CD4-positive, alpha-beta T cell treated with Interleukin-15 for 1 hour (primary cell): ENCODE results near the gene TRIOBP.
A peak's percentile ranks its signal among the peaks of the same experiment; 100 is the strongest.

ENCODE experiments used
- DNase-seq: peaks from one replicate; pipeline ENCODE4 v3.0.0-alpha.2; 2020

TRIOBP gene

GRCh38 chr22:37806409-37807333, 109.8 kb downstream of the TRIOBP start:
- DNase-seq, result no peak

DNA sequence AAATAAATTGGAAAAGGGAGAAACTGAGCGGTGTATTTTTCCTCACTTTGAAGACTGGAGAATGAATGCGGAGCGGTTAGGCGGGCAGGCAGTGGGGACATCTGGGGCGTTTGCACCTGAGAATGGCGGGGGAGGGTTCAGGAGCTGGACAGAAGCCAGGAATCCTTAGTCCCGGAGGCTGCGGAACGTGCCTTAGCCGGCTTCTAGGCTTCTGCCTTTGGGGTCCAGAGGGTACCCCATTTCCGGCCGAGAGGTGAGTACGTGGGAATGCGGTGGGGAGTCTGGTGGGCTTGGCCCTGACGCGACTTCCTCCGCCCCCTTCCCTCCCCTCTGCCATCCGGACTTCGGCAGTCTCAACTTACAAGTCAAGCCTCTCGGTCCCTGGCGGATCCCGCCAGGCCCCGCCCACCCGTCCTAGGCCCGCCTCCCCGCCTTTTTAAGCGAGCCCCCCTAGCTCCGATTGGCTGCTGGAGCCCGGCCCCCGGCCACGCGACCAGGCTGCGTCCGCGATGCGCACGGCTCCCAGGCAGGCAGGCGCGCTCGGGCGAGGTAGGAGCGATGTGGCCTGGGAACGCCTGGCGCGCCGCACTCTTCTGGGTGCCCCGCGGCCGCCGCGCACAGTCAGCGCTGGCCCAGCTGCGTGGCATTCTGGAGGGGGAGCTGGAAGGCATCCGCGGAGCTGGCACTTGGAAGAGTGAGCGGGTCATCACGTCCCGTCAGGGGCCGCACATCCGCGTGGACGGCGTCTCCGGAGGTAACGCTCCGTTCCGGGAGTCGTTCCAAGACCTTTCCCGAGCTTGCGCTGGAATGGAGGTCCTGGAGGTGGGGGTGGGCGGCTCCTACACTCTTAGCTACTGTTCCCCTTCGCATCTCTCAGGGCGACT, 110.8 kb downstream of the TRIOBP start, which contains the start of gene GCAT:
Gene GCAT (plus strand): TSS at position 525 of the 884 bp plus-strand sequence. CDS start 34 bp downstream, at position 559.
- peak; percentile 89 for DNase-seq

- DNase-seq, result no peak
Observed at GRCh38 chr22:37808294-37808657, 111.4 kb downstream of the TRIOBP start.

DNA sequence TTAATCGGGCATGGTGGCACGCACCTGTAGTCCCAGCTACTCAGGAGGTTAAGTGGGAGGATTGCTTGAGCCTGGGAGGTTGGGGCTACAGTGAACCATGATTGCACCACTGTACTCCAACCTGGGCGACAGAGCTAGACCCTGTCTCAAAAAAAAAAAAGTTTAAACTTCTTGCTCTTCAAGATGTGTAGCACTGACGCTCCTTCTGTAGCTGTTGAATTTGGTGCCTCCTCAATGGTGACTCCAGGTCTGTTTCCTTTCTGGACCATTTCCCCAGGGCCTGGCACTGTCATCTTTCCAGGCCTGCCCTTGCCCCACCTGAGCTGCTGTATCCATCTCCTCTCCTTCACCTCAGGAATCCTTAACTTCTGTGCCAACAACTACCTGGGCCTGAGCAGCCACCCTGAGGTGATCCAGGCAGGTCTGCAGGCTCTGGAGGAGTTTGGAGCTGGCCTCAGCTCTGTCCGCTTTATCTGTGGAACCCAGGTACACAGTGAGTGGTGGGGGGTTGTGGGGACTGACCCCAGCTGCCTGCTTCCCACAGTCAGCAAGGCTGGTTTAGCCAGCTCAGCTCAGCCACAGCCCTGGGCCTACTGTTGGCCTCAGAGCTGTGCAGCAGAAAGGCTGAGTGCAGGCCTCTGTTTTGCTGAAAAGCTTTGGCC, 113.0 kb downstream of the TRIOBP start:
- no peak for DNase-seq

DNA sequence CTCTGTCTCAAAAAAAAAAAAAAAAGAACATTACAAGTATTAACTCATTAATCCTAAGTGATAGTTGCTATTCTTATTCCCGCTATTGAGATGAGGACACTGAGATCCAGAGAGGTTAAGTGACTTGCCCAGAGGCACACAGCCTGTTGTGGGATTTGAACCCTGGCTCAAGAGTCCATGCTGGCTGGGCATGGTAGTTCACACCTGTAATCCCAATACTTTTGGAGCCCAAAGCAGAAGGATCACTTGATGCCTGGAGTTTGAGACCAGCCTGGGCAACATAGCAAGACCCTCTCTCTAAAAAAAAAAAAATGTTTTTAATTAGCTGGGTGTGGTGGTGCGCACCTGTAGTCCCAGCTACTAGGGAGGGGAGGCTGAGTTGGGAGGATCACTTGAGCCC, 115.0 kb downstream of the TRIOBP start:
- DNase-seq, result no peak

- no peak for DNase-seq
Observed at GRCh38 chr22:37812869-37813678, 116.2 kb downstream of the TRIOBP start.

- no peak for DNase-seq
Observed at GRCh38 chr22:37815593-37815992, 118.7 kb downstream of the TRIOBP start.

- no peak for DNase-seq
Observed at GRCh38 chr22:37816543-37817180, 119.8 kb downstream of the TRIOBP start.

DNA sequence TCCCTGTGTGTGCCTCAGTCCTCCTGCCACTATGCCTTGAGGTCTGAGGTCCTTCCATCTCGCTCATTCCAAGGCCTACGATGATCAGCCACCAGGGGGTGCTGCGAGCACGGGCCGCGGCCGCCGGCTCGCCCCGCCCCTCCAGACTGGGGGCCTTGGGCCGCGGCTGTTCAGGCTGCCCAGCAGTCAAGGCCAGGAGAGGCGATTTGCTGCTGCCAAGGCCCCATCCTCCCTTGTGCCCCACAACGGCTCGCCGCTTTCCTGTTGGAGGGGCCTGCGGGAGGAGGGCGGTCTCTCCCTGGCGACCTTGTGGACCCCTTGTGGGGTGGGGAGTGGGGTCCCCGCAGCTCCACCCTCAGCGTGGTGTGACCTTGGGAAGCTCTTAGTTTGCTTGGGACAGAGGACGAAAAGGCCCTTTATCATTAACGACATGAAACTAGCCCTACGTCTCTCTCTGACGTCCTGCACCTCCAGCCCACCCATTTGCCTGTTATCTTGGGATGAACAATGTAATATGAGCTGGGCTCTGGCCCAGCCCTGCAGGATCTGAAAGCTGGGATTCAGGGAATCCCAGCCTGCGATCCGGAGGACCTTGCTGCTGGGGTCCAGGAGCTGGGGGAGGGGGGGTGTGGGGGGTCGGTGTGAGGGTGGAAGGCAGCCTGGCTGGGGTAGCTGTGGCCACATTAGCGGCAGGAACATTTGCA, 121.0 kb downstream of the TRIOBP start:
- DNase-seq, result peak; percentile 75

- DNase-seq, result peak; percentile 62
Observed at GRCh38 chr22:37818409-37819104, 121.7 kb downstream of the TRIOBP start.

GRCh38 chr22:37819105-37819433, 122.2 kb downstream of the TRIOBP start:
- DNase-seq, result no peak

DNA sequence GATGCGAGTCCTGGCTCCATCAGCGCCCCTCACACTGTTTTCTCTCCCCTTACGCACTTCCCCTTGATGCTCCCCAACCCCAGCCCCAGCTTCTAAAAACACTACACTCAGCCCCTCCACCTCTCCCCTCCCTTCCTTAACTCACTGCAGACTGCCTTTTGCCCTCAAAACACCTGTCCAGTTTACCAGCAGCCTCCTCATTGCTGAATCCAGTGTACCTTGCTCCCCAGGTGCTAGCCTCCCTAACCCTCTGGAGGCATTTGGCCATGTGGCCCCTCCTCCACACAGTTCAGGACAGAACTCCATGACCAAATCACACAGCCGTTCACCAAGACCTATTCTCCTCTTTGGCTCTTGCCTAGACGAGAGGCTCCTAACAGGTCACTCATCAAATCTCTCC, 123.5 kb downstream of the TRIOBP start:
- DNase-seq, result no peak

GRCh38 chr22:37822079-37822833, 125.4 kb downstream of the TRIOBP start:
- DNase-seq, result no peak

- DNase-seq, result no peak
Observed at GRCh38 chr22:37823134-37823985, 126.5 kb downstream of the TRIOBP start, which contains the start of gene GALR3. Gene GALR3, plus strand, starts transcription at chr22:37823382. Its CDS starts 25 bp downstream, at chr22:37823407.

DNA sequence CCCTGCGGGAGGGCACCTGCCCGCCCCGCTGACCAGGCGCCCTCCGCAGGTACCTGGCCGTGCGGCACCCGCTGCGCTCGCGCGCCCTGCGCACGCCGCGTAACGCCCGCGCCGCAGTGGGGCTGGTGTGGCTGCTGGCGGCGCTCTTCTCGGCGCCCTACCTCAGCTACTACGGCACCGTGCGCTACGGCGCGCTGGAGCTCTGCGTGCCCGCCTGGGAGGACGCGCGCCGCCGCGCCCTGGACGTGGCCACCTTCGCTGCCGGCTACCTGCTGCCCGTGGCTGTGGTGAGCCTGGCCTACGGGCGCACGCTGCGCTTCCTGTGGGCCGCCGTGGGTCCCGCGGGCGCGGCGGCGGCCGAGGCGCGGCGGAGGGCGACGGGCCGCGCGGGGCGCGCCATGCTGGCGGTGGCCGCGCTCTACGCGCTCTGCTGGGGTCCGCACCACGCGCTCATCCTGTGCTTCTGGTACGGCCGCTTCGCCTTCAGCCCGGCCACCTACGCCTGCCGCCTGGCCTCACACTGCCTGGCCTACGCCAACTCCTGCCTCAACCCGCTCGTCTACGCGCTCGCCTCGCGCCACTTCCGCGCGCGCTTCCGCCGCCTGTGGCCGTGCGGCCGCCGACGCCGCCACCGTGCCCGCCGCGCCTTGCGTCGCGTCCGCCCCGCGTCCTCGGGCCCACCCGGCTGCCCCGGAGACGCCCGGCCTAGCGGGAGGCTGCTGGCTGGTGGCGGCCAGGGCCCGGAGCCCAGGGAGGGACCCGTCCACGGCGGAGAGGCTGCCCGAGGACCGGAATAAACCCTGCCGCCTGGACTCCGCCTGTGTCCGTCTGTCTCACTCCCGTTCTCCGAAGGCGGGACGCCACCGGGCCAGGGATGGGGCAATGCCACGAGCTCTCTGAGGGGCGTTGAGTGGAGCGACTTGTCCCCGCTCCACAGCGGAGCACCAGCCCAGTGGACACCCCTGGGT, 128.1 kb downstream of the TRIOBP start:
- DNase-seq, result no peak
